Measurements from ENCODE around the gene GMPR2.

The GMPR2 gene

DNA sequence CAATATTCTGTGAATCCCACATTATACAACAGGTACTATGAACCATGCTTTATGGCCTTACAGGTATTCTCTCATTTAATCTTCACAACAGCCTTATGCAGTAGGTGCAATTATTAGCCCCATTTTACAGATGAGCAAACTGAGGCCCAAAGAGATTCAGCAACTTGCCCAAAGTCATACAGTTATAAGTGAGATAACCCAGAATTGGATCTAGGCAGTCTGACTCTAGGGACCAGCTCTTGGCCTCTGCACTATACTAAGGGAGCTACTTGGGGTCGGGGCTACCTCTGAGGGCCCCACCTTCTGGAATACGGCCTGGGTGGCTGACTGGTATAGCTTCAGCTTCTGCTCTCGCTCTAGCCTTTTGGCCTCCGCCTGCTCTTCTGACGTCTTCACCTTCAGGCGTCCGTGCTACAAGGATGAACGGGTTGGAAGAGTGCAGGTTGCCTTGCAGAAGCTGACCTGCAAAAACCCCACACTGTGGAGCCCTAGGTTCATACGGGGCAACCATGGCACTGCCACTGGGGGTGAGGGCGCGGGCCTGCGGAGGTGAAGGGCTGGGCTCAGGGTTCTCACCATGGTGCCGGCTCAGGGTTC, 37.9 kb downstream of the GMPR2 start:
- no peak for DNase-seq

DNA sequence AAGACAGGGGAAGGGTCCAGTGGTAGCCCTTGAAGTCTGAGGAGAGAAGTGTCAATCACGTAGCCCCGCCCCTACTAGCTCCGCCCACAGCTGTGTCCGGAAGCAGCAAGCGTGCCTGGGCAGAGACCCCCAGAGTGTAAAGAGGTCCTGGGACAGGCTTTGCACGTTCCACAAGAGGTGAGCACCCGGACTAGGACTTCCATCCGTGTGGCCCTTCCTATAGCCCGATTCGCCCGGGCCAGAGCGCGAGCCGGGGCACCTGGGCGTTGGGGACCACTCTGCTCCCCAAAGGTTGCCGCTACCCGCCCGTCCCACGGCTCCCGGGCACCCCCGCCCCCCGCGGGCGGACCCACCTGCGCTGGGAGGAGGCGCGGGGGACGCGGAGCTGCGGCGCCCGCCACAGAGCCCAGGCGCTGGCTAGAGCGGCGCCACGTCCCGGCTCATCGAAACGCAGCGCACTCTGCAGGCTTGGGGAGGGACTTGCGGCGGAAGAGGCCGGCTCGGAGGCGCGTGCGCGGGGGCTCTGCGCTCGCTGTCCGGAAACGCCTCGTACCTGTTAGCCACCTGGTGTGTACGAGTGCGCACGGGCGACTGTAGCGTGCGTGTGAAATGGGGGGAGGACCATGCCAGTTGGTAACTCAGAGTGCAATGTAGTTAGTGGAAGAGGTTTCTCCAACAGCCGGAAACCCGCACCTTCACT, 38.6 kb downstream of the GMPR2 start, which contains the start of gene RABGGTA:
Gene RABGGTA, minus strand, starts transcription at position 464 of the 700 bp plus-strand sequence. CDS start 482 bp downstream, outside the sequence.
- peak; percentile 86 to 88 for DNase-seq

DNA sequence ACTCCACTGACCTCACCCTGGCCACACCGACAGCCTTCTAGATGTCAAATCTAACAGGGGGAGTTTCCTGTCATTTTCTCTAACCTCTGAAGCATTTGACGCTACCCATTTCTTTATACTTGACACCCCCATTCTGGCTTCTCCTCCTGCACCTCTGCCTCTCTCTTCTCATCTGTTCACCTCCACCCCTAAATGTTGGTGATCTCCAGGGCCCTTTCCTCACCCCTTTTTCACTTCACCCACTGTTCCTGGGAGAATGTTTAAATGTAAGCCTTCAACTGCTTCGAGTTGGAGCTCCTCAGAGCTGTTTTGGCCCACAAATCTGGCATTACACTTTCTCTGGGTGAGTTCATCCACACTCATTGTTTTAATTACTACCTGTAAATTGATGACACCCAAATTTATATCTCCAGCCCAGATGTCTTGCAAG, 39.1 kb downstream of the GMPR2 start:
- DNase-seq, result no peak

DNA sequence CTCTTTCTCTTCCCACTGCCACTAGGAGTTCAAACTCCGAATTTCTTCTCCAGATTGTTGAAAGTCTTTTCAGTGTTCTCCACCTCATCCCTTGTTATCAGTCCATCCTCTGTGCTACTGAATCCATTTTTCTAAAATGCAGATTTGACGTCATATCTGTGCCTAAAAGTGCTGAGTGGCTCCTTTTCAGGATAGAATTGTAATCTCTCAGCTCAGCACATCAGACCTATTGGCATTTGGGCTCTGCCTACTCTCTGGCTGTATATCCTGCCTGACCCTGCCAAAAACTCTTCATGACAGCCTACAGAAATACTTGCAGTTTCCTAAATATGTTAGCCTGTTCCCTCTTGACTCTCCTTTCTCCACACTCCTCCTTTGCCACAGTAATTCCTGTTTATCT, 39.7 kb downstream of the GMPR2 start:
- DNase-seq, result no peak

GRCh38 chr14:24273422-24273998, 40.8 kb downstream of the GMPR2 start:
- no peak for DNase-seq

DNA sequence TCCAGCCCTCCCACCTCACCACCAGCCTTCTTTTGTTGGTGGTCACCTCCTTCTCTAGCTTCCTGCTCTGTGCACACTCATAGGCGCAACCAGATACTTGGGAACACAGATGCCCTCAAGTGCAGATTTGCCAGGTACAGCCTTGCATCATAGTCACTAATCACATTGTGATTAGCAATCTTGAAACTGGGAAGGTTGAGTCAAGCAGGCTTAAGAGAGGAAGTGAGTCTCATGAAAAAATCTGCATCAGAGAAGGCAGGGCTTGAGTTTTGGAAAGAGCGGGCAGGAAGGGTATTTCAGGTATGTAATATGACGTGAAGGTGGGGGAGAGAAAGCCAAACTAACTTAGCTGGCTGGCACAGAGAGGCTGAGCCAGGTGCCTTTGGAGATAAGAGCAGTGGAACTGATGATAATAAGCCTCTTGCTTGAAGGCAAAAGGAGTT, 41.4 kb downstream of the GMPR2 start:
- peak; percentile 48 to 54 for DNase-seq

GRCh38 chr14:24277071-24277470, 44.3 kb downstream of the GMPR2 start:
- DNase-seq, result no peak

GRCh38 chr14:24277606-24278321, 45.0 kb downstream of the GMPR2 start:
- DNase-seq, result peak; percentile 22 to 25

DNA sequence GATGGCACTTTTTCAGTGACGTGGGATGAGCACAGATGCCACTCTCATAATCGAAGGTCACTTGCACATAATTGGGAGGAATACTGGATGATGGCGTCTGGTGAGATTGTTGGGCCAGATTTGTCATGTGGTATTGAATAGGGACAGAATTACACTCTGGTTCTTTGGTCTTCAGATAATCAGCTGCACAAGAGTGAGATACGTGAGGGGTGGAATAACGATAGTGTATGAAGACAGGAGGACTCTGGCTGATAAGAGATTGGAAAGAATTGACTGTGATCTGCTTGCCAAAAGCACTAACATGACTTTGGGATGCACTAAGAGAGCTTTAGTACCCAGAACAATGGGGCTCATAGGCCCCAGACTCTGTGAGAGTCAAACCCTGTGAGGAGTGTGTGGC, 45.7 kb downstream of the GMPR2 start:
- no peak for DNase-seq

DNA sequence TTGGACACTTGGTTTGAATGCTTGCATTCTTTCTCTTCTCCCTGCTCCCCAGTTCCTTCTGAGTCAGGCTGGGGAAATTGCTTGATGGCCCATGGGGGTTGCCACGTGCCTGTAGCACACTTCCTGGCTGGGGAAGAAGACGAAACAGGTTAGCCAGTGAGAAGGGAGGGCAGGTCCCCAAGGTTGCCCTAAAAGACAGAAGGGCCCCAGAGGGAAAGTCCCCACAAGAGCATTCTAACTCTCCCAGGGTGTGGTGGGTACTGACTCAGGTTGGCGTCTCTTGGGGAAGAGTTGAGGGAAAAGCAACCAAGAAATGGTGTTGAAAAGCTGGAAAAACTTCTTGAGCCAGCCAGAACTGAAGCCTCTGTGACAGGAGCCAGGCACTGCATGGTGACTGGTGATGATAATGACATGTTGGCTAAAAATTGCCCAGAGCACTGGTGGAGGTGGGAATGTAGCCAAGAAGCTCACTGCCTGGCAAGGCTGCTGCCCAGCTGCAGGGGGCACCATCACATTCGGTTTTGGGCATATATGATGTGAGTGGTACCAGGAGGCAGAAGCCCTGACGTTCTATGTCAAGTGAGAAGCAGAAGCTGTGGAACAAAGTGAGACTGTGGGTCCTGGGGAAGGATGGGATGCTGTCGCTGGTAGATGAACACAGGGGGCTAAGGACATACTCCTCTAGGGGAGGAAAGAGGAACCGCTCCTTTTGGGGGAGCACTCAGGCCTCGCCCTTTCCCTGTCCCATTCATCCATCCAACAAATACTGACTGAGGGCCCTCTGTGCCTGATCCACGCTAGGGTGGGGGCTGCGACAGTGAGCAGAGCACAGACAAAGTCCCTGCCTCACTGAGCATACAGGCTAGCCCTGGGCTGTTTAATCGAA, 46.8 kb downstream of the GMPR2 start:
- DNase-seq, result peak; percentile 56 to 61

DNA sequence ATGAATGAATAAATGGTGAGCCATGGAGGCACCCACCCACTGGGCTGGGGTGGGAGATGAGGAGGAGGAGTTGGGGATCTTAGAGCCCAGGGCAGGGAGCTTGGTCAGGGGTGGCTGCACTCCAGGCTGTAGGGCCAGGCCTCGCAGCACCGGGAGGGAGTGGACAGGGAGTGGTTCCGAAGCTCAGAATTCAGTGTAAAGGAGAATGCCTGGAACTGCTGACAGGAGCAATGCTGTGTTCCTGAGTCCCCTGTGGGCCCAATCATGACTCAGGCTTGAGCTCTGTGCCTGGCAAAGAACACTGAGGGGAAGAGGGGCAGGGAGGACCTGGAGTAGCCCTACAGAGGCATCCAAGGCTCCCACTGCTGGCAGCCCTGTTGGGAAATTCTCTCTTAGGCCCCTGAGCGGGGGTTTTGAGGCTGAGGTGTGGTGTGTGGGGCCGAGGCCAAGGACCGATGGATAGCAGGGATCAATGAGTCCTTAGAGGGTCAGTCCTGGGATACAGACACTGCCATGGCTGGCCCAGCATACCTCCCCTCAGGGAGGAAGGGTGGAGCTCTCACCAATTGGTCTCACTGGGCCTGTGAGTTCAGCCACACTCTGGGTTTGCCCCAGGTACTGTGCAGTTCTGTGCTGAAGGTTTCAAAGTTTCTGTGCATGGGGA, 48.2 kb downstream of the GMPR2 start:
- no peak for DNase-seq

GRCh38 chr14:24281636-24282035, 48.9 kb downstream of the GMPR2 start:
- no peak for DNase-seq

DNA sequence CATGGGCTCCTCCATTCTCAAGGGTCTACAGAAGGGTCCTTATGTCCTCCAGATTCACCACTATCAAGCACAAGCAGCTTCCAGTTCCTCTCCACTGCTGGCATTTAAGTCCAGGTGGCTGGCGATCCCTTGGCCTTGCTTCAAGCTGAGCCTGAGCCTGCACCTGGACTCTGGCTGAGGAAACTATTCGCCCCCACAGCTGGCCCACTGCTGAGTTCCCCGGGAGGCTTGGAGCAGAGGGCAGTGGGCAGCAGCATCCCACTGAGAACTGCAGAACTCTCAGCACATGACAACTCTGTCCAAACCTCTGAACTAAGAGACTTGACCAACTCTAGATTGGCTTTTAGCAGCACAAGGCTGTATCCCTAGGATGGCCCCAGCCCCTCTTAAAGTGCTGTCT, 50.0 kb downstream of the GMPR2 start:
- no peak for DNase-seq

GRCh38 chr14:24283796-24284460, 51.2 kb downstream of the GMPR2 start:
- DNase-seq, result no peak

DNA sequence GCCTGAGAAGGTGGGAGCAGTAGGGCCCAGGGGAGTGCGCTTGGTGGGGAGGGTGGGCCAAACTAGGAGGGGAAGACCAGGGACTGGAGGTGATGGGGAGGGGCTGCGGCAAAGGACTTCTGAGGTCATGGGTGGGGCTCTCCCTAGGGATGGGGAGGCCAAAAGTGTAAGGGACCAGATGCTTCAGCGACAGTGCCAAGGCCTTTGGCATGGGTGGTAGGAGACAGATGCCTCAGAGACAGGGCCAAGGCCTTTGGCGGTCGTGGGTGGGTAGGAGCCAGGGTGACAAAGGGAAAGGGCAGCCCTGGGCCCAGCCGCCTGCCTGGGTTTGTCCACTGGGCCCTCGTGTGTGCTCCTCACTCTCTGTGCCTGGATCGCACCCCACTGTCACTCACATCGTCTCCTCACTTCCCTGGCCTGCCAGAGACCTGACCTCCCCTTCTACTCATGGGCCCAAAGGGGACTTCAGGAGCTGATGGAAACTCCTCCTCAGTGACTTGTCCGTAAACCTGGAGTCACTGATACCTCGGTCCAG, 51.8 kb downstream of the GMPR2 start:
- no peak for DNase-seq

DNA sequence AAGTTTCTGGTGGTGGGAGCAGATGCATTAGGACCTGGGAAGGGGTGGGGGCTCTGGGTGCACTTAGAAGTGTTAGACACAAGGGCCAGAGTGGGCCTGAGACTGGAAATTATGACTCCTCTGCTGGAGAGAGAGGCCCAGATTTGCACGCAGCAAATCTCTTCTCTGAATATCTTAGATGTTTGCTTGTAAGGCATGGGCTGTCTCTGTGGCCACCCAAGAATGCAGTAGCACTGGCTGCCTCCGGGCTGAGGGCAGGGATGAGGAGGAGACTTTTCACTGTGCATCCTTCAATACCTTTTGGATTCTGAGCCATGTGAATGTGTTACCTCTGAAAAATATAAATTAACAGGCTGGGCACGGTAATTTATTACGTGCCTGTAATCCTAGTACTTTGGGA, 52.6 kb downstream of the GMPR2 start:
- no peak for DNase-seq

DNA sequence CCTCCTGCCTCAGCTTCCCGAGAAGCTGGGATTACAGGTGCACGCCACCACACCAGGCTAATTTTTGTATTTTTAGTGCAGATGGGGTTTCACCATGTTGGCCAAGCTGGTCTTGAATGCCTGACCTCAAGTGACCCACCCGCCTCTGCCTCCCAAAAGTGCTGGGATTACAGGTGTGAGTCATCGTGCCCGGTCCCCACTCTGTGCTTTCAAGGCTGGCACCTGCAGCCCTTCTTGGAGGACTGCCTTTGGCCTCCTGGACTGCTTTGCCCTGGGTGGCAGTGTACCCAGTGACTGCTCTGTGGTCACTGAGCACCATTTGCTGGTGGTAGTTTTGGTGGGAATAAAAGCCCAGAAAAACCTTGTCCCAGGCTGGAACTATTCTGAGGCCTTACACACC, 54.3 kb downstream of the GMPR2 start:
- no peak for DNase-seq

All from stimulated activated CD4-positive, alpha-beta T cell treated with anti-CD3 and anti-CD28 coated beads, Interleukin-2, amount 100 ng/mL, for 24 hours (primary cell).